Measurements from ENCODE around the gene POLR2M.

The POLR2M gene

DNA sequence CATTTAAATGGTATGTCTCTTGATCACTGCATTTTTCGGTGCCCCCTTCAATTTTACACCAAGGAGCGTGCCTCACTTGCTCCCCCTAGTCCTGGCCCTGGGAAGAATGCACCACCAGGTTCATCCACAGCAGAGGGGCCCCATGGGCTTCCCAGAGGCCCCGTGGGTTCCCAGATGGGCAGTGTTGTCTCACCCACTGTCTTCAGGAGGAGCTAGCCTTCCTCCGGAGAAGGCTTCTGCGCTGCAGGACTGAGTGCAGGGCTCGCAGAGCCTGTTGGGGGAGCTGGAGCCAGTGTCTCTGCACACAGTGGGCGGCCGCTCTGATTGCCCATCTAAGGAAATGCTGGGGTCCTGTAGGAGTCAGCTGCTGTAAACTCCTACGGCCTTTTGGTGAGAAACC is 45.9 kb downstream of the POLR2M start:
- peak in 1 of 2 donors; percentile 56 for DNase-seq (ENCODE audit: low read depth in 2 of 2)
- H3K4me3 ChIP-seq (replicated peaks in 1 of 2; ENCODE audit: low read depth in 2 of 2, low read length in 2 of 2): no peak overlapping the region
- TF ChIP-seq, protein P1, sequence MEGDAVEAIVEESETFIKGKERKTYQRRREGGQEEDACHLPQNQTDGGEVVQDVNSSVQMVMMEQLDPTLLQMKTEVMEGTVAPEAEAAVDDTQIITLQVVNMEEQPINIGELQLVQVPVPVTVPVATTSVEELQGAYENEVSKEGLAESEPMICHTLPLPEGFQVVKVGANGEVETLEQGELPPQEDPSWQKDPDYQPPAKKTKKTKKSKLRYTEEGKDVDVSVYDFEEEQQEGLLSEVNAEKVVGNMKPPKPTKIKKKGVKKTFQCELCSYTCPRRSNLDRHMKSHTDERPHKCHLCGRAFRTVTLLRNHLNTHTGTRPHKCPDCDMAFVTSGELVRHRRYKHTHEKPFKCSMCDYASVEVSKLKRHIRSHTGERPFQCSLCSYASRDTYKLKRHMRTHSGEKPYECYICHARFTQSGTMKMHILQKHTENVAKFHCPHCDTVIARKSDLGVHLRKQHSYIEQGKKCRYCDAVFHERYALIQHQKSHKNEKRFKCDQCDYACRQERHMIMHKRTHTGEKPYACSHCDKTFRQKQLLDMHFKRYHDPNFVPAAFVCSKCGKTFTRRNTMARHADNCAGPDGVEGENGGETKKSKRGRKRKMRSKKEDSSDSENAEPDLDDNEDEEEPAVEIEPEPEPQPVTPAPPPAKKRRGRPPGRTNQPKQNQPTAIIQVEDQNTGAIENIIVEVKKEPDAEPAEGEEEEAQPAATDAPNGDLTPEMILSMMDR (IDR thresholded peaks at IDR 0.05; ENCODE audit: low read depth, low read length): peak; percentile 27

DNA sequence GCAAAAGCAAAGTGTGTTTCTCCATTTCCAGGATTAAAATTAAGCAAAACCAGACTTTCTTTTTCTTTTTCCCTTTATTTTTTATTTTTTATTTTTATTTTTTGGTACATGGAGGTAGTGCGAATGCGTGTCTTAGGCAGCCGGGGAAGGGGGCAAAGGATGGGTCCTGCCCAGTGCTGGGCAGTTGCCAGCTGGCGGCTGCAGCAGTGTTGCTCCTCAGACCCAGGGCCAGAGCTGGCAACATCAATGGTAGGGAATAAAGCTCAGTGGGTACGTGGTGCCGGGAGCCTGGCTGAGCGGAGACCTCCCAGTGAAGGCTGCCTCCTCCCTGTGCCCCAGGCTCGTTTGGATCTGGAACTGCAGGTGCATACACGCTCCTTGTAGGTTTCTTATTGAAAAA is 46.3 kb downstream of the POLR2M start:
- DNase-seq (ENCODE audit: low read depth in 2 of 2): no peak
- no peak overlapping the region for H3K4me3 ChIP-seq (replicated peaks in 1 of 2; ENCODE audit: low read depth in 2 of 2, low read length in 2 of 2)

DNA sequence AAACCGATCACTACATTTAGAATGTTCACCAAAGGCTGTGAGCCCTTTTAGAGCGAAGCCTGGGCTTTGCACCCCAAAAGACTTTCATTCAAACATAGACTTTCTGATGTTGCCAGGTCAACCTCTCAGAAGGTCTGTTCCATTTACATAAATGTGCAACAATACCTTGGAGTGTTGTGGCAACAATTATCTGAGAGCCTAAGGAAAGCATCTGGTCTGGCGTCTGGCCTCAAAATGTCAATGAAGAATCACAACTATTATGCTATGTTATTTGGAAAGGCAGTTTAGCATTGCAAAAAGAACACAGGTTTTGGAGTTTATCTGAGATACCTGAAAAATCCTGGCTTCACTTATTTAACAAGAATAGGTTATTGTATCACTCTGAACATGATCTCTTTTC is 50.0 kb downstream of the POLR2M start:
- no peak for DNase-seq (ENCODE audit: low read depth in 2 of 2)
- TF ChIP-seq, protein P1 (IDR thresholded peaks at IDR 0.05; ENCODE audit: low read depth, low read length): no peak
- H3K4me3 ChIP-seq (replicated peaks in 1 of 2; ENCODE audit: low read depth in 2 of 2, low read length in 2 of 2): no peak overlapping the region

More for the DNA sequence above, 46.3 kb downstream of the POLR2M start:
- TF ChIP-seq, protein P1 (IDR thresholded peaks at IDR 0.05; ENCODE audit: low read depth, low read length): no peak

DNA sequence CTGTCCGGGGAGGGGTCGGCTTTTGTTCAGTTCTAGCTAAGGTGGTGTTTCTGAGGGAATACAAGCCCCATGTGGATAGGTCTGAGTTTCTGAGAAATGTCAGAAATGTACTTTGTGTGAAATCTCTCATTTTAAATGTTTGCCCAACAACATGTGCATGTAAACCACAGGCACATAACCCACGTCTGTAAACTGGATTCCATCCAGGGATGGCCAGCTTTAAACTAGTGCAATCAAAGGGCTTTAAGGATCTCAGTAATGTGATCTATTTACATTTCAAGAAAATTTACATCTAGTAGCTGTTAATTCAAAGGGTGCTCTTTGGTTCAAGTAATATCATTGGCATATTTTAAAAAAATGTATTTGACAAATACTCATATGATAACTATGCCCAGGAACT is 52.0 kb downstream of the POLR2M start:
- DNase-seq (ENCODE audit: low read depth in 2 of 2): no peak
- no peak overlapping the region for H3K4me3 ChIP-seq (replicated peaks in 1 of 2; ENCODE audit: low read depth in 2 of 2, low read length in 2 of 2)
- TF ChIP-seq, protein P1 (IDR thresholded peaks at IDR 0.05; ENCODE audit: low read depth, low read length): no peak

DNA sequence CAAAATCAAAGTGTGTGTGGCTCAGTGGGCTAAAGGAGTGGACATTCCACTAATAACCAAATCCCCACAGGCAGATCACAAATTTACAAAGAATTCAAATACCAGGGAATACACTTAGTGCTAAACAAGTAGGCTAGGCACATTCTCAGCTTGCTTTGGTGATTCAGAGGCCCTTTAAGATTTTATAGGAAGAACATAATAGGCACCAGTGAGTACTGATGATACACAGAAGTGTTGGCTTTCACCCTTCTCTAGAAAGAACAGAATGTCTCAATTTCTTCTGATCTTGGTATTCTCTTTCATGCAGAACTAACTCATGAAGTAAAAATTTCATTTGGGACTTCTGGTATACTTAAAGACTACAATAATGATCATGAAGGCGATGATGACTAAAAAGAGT is 55.0 kb downstream of the POLR2M start:
- H3K4me3 ChIP-seq (replicated peaks in 1 of 2; ENCODE audit: low read depth in 2 of 2, low read length in 2 of 2): no peak overlapping the region
- peak in 1 of 2 donors; percentile 13 for DNase-seq (ENCODE audit: low read depth in 2 of 2)
- TF ChIP-seq, protein P1 (IDR thresholded peaks at IDR 0.05; ENCODE audit: low read depth, low read length): no peak

DNA sequence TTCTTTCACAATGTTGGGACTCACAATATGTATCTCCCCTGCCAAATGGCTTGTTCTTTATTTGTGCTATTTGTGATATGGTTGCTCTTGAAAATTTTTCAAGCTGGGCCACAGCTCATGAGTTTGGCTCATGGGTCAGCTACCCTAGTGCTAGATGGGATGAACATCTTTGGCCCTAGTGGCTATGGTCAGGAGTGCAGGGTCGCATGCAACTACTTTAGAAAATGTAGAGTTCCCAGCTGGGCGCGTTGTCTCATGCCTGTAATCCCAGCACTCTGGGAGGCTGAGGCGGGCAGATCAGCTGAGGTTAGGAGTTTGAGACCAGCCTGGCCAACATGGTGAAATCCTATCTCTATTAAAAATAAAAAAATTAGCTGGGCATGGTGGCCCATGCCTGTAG is 55.8 kb downstream of the POLR2M start:
- TF ChIP-seq, protein P1 (IDR thresholded peaks at IDR 0.05; ENCODE audit: low read depth, low read length): peak; percentile 37
- no peak overlapping the region for H3K4me3 ChIP-seq (replicated peaks in 1 of 2; ENCODE audit: low read depth in 2 of 2, low read length in 2 of 2)
- no peak for DNase-seq (ENCODE audit: low read depth in 2 of 2)

Measured in cardiac fibroblast (primary cell).